ENCODE data around the gene MYO6.

Gene MYO6

GRCh38 chr6:75968143-75968542 lies 219.1 kb downstream of the MYO6 start:
- no peak for DNase-seq
